ENCODE results near the gene FOXF1. TPM values are rescaled to one million over a fixed set of nuclear protein-coding genes. Genes with fewer than 3 reads are reported as not detected.

The FOXF1 gene
- total RNA-seq, 1 experiment from 2014 or later, result 0.10 TPM

- H3K27me3 ChIP-seq (ENCODE audit: control insufficient read depth, insufficient read depth, low read length), result no peaks in the 10 kb centered on the region
These were observed 31.2 kb downstream of the FOXF1 start for GRCh38 chr16:86541560-86541959.

GRCh38 chr16:86542756-86543750, 32.7 kb downstream of the FOXF1 start:
- DNase-seq (ENCODE audit: low read depth, low spot score) (no peak), ATAC-seq (no peak)
- H3K9me3 ChIP-seq (ENCODE audit: control insufficient read depth, insufficient read depth, low read depth, low read length), result no peaks in the 10 kb centered on the region
- CTCF ChIA-PET, result no interaction called here
- in situ Hi-C loops (cut with HindIII; ENCODE audit: low pct_unique_long_range_greater_than_20kb, low sequenced_read_pairs) (no loop called here), intact Hi-C loops (cut with micrococcal nuclease; ENCODE audit: unreplicated experiment) (no loop called here)
- no peaks in the 10 kb centered on the region for H3K36me3 ChIP-seq (ENCODE audit: control insufficient read depth, insufficient read depth, low read length)
- H3K4me3 ChIP-seq (ENCODE audit: low read depth in 2 of 2, low read length in 2 of 2), result no peak overlapping the region
- no peak for TF ChIP-seq SIN3A (IDR thresholded peaks at IDR 0.05; ENCODE audit: borderline replicate concordance, insufficient read depth, low read depth, low read length)
- TF ChIP-seq TCF7L2 (IDR thresholded peaks at IDR 0.05; ENCODE audit: low read depth, low read length), result no peak
- TF ChIP-seq, protein P1, sequence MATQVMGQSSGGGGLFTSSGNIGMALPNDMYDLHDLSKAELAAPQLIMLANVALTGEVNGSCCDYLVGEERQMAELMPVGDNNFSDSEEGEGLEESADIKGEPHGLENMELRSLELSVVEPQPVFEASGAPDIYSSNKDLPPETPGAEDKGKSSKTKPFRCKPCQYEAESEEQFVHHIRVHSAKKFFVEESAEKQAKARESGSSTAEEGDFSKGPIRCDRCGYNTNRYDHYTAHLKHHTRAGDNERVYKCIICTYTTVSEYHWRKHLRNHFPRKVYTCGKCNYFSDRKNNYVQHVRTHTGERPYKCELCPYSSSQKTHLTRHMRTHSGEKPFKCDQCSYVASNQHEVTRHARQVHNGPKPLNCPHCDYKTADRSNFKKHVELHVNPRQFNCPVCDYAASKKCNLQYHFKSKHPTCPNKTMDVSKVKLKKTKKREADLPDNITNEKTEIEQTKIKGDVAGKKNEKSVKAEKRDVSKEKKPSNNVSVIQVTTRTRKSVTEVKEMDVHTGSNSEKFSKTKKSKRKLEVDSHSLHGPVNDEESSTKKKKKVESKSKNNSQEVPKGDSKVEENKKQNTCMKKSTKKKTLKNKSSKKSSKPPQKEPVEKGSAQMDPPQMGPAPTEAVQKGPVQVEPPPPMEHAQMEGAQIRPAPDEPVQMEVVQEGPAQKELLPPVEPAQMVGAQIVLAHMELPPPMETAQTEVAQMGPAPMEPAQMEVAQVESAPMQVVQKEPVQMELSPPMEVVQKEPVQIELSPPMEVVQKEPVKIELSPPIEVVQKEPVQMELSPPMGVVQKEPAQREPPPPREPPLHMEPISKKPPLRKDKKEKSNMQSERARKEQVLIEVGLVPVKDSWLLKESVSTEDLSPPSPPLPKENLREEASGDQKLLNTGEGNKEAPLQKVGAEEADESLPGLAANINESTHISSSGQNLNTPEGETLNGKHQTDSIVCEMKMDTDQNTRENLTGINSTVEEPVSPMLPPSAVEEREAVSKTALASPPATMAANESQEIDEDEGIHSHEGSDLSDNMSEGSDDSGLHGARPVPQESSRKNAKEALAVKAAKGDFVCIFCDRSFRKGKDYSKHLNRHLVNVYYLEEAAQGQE (IDR thresholded peaks at IDR 0.05; ENCODE audit: insufficient read depth in 1 of 2, low read depth in 2 of 2, low read length in 1 of 2), result no peak
- TF ChIP-seq POLR2AphosphoS5 (IDR thresholded peaks at IDR 0.05; ENCODE audit: low read depth, low read length), result no peak
- H3K27me3 ChIP-seq (ENCODE audit: control insufficient read depth, insufficient read depth, low read length), result no peaks in the 10 kb centered on the region
- POLR2A ChIA-PET, result no interaction called here
- H3K4me1 ChIP-seq (ENCODE audit: control insufficient read depth, insufficient read depth, low read length), result no peaks in the 10 kb centered on the region
- no peak overlapping the region for H3K27ac ChIP-seq (ENCODE audit: low read length)
- no TSS peak for BruUV-seq (replicated peaks)

More at GRCh38 chr16:86541560-86541959, 31.2 kb downstream of the FOXF1 start:
- TF ChIP-seq CTCF (IDR thresholded peaks at IDR 0.05) (no peak), POLR2AphosphoS5 (IDR thresholded peaks at IDR 0.05; ENCODE audit: low read depth, low read length) (no peak), SIN3A (IDR thresholded peaks at IDR 0.05; ENCODE audit: borderline replicate concordance, insufficient read depth, low read depth, low read length) (no peak), TCF7L2 (IDR thresholded peaks at IDR 0.05; ENCODE audit: low read depth, low read length) (no peak)
- TF ChIP-seq, protein P1 (IDR thresholded peaks at IDR 0.05; ENCODE audit: insufficient read depth in 1 of 2, low read depth in 2 of 2, low read length in 1 of 2), result no peak
- Histone ChIP-seq H3K36me3 (ENCODE audit: control insufficient read depth, insufficient read depth, low read length) (no peaks in the 10 kb centered on the region), H3K27ac (ENCODE audit: low read length) (no peak overlapping the region), H3K4me3 (ENCODE audit: low read depth in 2 of 2, low read length in 2 of 2) (no peak overlapping the region), H3K4me1 (ENCODE audit: control insufficient read depth, insufficient read depth, low read length) (no peaks in the 10 kb centered on the region), H3K9me3 (ENCODE audit: control insufficient read depth, insufficient read depth, low read depth, low read length) (no peaks in the 10 kb centered on the region)
- intact Hi-C loops (cut with micrococcal nuclease; ENCODE audit: unreplicated experiment), result no loop called here
- ChIA-PET POLR2A (no interaction called here), CTCF (no interaction called here)
- ATAC-seq (no peak), DNase-seq (ENCODE audit: low read depth, low spot score) (no peak)
- in situ Hi-C loops (cut with HindIII; ENCODE audit: low pct_unique_long_range_greater_than_20kb, low sequenced_read_pairs), result no loop called here
- no TSS peak for BruUV-seq (replicated peaks)

Data from Panc1 (cell line).